ENCODE measurements around the gene NDUFB1. TPM values are rescaled to one million over a fixed set of nuclear protein-coding genes. Genes with fewer than 3 reads are reported as not detected.

Gene NDUFB1
- total RNA-seq, 2 donors from 2014 or later = 36.6 to 186 TPM

DNA sequence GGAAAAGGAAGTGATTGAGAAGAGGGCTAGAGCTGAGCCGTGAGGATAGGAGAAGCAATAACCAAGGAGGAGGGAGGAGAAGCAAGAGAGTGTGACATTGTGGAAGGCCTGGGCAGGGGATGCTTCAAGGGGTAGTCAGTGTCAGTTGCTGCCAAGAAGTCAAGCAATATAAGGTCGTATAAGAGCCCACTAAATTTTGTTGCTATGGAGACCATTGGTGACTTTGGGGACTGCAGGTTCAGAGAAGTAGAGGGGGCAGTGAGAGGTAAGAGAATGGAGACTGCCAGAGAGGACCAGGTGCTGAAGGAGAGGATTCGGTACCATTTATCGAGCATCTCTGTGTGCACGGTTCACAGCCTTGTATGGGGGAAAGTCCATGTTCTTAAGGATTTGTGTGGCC, 12.0 kb downstream of the NDUFB1 start:
- no peak for TF ChIP-seq CTCF (IDR thresholded peaks at IDR 0.05)
- TF ChIP-seq POLR2A (IDR thresholded peaks at IDR 0.05) = no peak
- intact Hi-C loops (cut with DNase I) = no loop called here
- Histone ChIP-seq H3K4me1 (peaks cover 15% of the 10 kb centered on the region), H3K27ac (no peak overlapping the region), H3K36me3 (replicated peaks in 1 of 2; ENCODE audit: insufficient read depth in 1 of 2, low read depth in 2 of 2) (no peaks in the 10 kb centered on the region), H3K27me3 (no peaks in the 10 kb centered on the region), H3K9me3 (no peaks in the 10 kb centered on the region), H3K4me3 (no peak overlapping the region)
- no peak for DNase-seq
- no peak for ATAC-seq
- 66 to 73% methylated on average over 5 of the region's 5 CpGs for WGBS, 2 donors

- H3K36me3 ChIP-seq (replicated peaks in 1 of 2; ENCODE audit: insufficient read depth in 1 of 2, low read depth in 2 of 2) = no peaks in the 10 kb centered on the region
- intact Hi-C loops (cut with DNase I) = no loop called here
- DNase-seq = no peak
- no peak for ATAC-seq
- H3K4me1 ChIP-seq = peaks cover 18% of the 10 kb centered on the region
- no peaks in the 10 kb centered on the region for H3K27me3 ChIP-seq
- 22 to 24% methylated on average over 11 of the region's 11 CpGs for WGBS, 2 donors
- H3K9me3 ChIP-seq = no peaks in the 10 kb centered on the region
- H3K27ac ChIP-seq = no peak overlapping the region
- TF ChIP-seq POLR2A (IDR thresholded peaks at IDR 0.05) = no peak
- H3K4me3 ChIP-seq = no peak overlapping the region
Observed at GRCh38 chr14:92108345-92109254, 12.9 kb downstream of the NDUFB1 start.

DNA sequence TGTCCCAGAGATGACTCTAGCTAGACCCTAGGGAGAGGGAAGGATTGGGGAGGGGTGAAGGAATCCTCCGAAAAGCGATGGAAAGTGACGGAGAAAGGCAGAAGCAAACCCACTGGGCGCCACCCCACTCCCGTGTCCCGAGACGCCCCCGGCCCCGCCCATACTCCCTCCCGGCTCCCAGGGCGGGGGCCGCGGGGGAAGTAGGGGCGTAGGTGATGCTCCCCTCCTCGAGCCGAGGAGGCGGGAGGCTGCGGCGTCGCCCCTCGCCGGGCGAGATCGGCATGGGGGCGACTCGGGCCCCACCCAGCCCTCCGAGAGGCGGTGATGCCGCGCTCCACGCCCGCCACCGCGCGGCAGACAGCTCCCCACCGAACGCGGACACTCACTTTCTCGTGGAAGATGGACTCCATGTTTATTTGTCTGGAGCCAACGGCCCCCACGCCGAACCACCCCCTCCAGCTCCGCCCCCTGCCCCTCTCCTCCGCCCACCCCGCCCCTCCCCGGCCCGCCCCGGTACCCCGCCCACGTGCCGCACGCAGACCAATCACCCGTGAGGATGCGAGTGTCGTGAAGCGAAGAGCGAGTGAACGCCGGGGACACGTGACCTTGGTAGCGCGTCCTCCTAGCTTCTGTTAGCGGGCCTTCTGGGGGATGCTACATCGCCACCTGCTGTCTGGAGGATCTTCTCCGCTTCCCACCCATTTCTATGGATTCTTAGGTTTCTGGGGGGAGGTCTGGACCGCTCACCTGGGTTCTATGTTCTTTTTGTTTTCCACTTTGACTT, 15.2 kb downstream of the NDUFB1 start, which contains the start of gene ATXN3:
ATXN3 (minus strand) TSS at position 440 of the 784 bp plus-strand sequence; CDS start at position 410, 30 bp downstream.
- TF ChIP-seq CTCF (IDR thresholded peaks at IDR 0.05) = peak; percentile 51 to 89 (median 81)
- peak in 2 of 3 donors; percentile 43 to 64 for TF ChIP-seq POLR2A (IDR thresholded peaks at IDR 0.05)
- Histone ChIP-seq H3K9me3 (no peaks in the 10 kb centered on the region), H3K4me3 (peak within 1 kb of the TSS; percentile 85 to 92), H3K27ac (peak within 1 kb of the TSS; percentile 68 to 91 (median 82)), H3K36me3 (replicated peaks in 1 of 2; ENCODE audit: insufficient read depth in 1 of 2, low read depth in 2 of 2) (no peaks in the 10 kb centered on the region), H3K4me1 (peaks cover 24% of the 10 kb centered on the region), H3K27me3 (no peaks in the 10 kb centered on the region)
- DNase-seq (peak; percentile 96 to 99 (median 97)), ATAC-seq (peak; percentile 97)
- intact Hi-C loops (cut with DNase I) = no loop called here
- WGBS, 2 donors = 0 to 1% methylated on average over 10 to 39 of the region's 66 CpGs

- intact Hi-C loops (cut with DNase I) = no loop called here
- TF ChIP-seq POLR2A (IDR thresholded peaks at IDR 0.05) (peak in 1 of 3 donors; percentile 40), CTCF (IDR thresholded peaks at IDR 0.05) (no peak)
- 0 to 1% methylated on average over 10 of the region's 10 CpGs for WGBS, 2 donors
Observed at GRCh38 chr14:92105893-92106142, 15.7 kb downstream of the NDUFB1 start.

More at GRCh38 chr14:92105893-92106142, 15.7 kb downstream of the NDUFB1 start:
- H3K27ac ChIP-seq = peak overlapping the region; percentile 68 to 91 (median 82)
- H3K4me1 ChIP-seq = peaks cover 24% of the 10 kb centered on the region
- no peaks in the 10 kb centered on the region for H3K36me3 ChIP-seq (replicated peaks in 1 of 2; ENCODE audit: insufficient read depth in 1 of 2, low read depth in 2 of 2)
- H3K9me3 ChIP-seq = no peaks in the 10 kb centered on the region
- peak; percentile 25 to 55 (median 35) for DNase-seq
- no peaks in the 10 kb centered on the region for H3K27me3 ChIP-seq
- peak overlapping the region; percentile 85 to 92 for H3K4me3 ChIP-seq
- peak; percentile 7 for ATAC-seq
